VCaP (cell line): Measurements from ENCODE around the gene SERTAD1.

ENCODE experiments used
- H3K27ac ChIP-seq: fragments of 450-650 bp; 2 replicates; pipeline ENCODE4 v1.5.1; 2017
- CTCF ChIP-seq: fragments of 450-650 bp; conservative IDR thresholded peaks from 2 replicates; pipeline ENCODE4 v1.5.1; 2017; ENCODE audit warnings: mild to moderate bottlenecking, moderate library complexity

Gene SERTAD1

GRCh38 chr19:40392894-40393517 lies 32.8 kb downstream of the SERTAD1 start:
- H3K27ac ChIP-seq = peak overlapping the region; percentile 43; the same call in 1 of the 2 replicates
- TF ChIP-seq CTCF = peak; percentile 61

- peak overlapping the region; percentile 43; the same call in 1 of the 2 replicates for H3K27ac ChIP-seq
Measured at GRCh38 chr19:40392123-40392522, 33.7 kb downstream of the SERTAD1 start.

GRCh38 chr19:40390084-40390742 lies 35.6 kb downstream of the SERTAD1 start, which contains the start of gene HIPK4:
TSS of gene HIPK4 (minus strand) at chr19:40390181. CDS start at chr19:40389902, 279 bp downstream.
- no peak within 1 kb of the TSS for H3K27ac ChIP-seq
- no peak for TF ChIP-seq CTCF

More at GRCh38 chr19:40392123-40392522, 33.7 kb downstream of the SERTAD1 start:
- TF ChIP-seq CTCF = no peak

- no peak for TF ChIP-seq CTCF
- no peak overlapping the region for H3K27ac ChIP-seq
Measured at GRCh38 chr19:40389404-40390083, 36.2 kb downstream of the SERTAD1 start.

GRCh38 chr19:40388481-40388880 lies 37.3 kb downstream of the SERTAD1 start:
- no peak for TF ChIP-seq CTCF
- no peak overlapping the region for H3K27ac ChIP-seq

- TF ChIP-seq CTCF = no peak
- H3K27ac ChIP-seq = no peak overlapping the region
Measured at GRCh38 chr19:40387155-40387554, 38.6 kb downstream of the SERTAD1 start.

GRCh38 chr19:40383668-40384248 lies 42.0 kb downstream of the SERTAD1 start:
- H3K27ac ChIP-seq = no peak overlapping the region
- no peak for TF ChIP-seq CTCF
